Muscle of arm (tissue), 12 donors: Measurements from ENCODE around the gene FRK. TPM values are rescaled to one million over a fixed set of nuclear protein-coding genes. Genes with fewer than 3 reads are reported as not detected.
"Not testable (repeated sequence)": the region's sequence is repeated elsewhere in the genome, so short reads cannot be mapped to it uniquely, and the experiment has no call there.

Source experiments
- DNase-seq: peaks from one replicate; pipeline ENCODE4 v3.0.0-alpha.2; 2013
- polyA plus RNA-seq, 12 donors: library from polyadenylated mRNA; unstranded; fragments of 120-200 nt; gene quantifications; one replicate each; pipeline ENCODE4 v1.2.1, GENCODE V29; 2013; ENCODE audit not compliant: insufficient read length in 12 of 12

Gene FRK
- polyA plus RNA-seq, 12 donors = 0.42 to 2.2 (median 0.68) TPM; not detected in 1

- DNase-seq = not testable (repeated sequence)
Observed at GRCh38 chr6:115888687-115889470, 171.8 kb downstream of the FRK start.

GRCh38 chr6:115887891-115888290 lies 172.8 kb downstream of the FRK start:
- DNase-seq = no peak

GRCh38 chr6:115885636-115886366 lies 174.9 kb downstream of the FRK start:
- DNase-seq = no peak

- no peak for DNase-seq
Observed at GRCh38 chr6:115882771-115883170, 177.9 kb downstream of the FRK start.

- DNase-seq = no peak
Observed at GRCh38 chr6:115882174-115882573, 178.5 kb downstream of the FRK start.

Other genes with a start within 250 kb of the FRK start
- gene NT5DC1, start 40.0 kb upstream of the FRK start, polyA plus RNA-seq = 10 to 100 TPM in 11 of 12 donors, not detected in 1; 16.8 to 26.0 (median 22.2) TPM
- gene COL10A1, start 65.2 kb upstream of the FRK start, polyA plus RNA-seq = under 1 TPM in 10 of 12 donors, not detected in 2; 0.19 to 0.90 (median 0.41) TPM
- gene TSPYL4, start 193.2 kb upstream of the FRK start, polyA plus RNA-seq = 10 to 100 TPM in 11 of 12 donors, not detected in 1; 15.5 to 26.5 (median 18.7) TPM
- 100 to 1,000 TPM in 1 of 12 donors, 10 to 100 TPM in 11; 41.1 to 385 (median 54.4) TPM for gene TSPYL1, start 219.0 kb upstream of the FRK start, polyA plus RNA-seq